GM21381 (cell line): ENCODE results near the gene CHST9.
"Not testable (repeated sequence)": the region's sequence is repeated elsewhere in the genome, so short reads cannot be mapped to it uniquely, and the experiment has no call there.

Source experiments
- ATAC-seq: cut with Tn5 transposase; IDR thresholded peaks from one replicate; pipeline ENCODE4 v1.9.1; 2021; ENCODE audit warnings: mild to moderate bottlenecking, moderate library complexity; ENCODE audit not compliant: unreplicated experiment

CHST9 gene

GRCh38 chr18:26941584-26941983 is 243.5 kb downstream of the CHST9 start:
- ATAC-seq = no peak

DNA sequence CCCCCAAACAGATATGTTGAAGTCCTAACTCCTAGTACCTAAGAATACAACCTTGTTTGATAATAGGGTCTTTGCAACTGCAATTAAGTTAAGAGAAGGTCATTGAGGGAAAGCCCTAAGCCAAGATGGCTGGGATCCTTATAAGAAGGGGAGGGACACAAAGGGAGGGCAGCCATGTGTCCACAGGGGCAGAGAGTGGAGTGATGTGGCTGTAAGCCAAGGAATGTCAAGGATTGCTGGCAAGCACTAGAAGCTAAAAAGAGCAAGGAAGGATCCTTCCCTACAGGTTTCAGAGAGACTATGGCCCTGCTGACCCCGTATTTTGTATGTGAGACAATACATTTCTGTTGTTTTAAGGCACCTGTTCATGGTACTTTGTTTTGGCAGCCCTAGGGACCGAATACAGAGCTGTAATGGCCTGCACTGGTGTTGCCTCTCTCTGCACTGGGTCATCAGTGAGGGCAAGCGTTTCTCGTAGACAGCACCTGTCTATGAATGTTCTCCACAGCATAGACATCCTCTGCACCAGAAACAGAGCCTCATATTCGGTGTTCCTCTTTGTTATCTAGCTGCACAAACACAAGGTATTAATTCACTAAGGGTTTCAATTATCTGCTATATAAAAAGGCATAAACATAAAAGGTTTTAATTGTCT is 244.2 kb downstream of the CHST9 start:
- no peak for ATAC-seq

- no peak for ATAC-seq
Observed at GRCh38 chr18:26931659-26932058, 253.4 kb downstream of the CHST9 start.

GRCh38 chr18:26930630-26931029 is 254.5 kb downstream of the CHST9 start:
- ATAC-seq = no peak

GRCh38 chr18:26928670-26929313 is 256.3 kb downstream of the CHST9 start:
- no peak for ATAC-seq

DNA sequence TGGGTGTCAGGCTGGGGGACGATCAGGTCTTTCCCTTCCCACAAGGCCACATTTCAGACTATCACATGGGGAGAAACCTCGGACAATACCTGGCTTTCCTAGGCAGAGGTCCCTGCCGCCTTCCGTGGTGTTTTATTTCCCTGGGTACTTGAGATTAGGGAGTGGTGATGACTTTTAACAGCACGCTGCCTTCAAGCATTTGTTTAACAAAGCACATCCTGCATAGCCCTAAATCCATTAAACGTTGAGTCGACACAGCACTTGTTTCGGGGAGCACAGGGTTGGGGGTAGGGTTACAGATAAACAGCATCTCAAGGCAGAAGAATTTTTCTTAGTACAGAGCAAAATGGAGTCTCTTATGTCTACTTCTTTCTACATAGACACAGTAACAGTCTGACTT is 257.3 kb downstream of the CHST9 start:
- ATAC-seq = not testable (repeated sequence)

GRCh38 chr18:26926066-26926675 is 258.9 kb downstream of the CHST9 start:
- ATAC-seq = no peak

DNA sequence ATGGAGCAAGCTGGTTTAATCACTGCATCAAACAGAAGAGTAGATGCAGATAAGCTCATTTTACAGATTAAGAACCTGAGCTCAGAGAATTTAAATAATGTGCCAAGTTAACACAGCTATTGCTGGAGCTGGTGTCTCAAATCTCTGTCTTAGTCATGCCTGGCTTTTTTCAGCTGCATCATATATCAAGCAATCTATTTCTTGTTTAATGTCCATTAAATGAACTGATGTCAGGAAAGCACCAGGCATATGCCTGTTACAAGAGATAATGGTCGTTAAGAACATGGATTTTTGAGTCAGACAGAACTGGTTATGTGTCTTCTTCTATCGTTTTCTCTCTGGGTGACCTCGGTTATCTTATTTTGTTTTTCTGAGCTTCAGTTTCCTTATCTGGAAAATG is 259.8 kb downstream of the CHST9 start:
- no peak for ATAC-seq

DNA sequence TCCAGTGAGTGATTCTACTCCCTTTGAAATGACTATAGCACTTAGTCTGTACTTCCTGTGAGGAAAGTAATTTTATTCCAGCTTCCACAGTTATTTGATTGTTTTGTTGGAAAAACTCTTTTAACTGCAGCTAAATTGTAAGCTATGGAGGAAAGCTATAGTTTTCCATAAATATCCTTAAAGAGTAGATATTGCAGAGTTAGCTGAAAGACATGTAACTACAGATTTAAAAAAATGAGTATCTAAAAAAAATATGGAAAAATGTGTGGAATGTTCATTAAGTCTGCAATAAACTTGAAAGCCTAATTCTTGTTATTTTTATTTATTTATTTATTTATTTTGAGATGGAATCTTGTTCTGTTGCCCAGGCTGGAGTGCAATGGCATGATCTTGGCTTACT is 262.8 kb downstream of the CHST9 start:
- no peak for ATAC-seq

- ATAC-seq = no peak
Observed at GRCh38 chr18:26920644-26921043, 264.5 kb downstream of the CHST9 start.

- no peak for ATAC-seq
Observed at GRCh38 chr18:26919627-26920026, 265.5 kb downstream of the CHST9 start.

DNA sequence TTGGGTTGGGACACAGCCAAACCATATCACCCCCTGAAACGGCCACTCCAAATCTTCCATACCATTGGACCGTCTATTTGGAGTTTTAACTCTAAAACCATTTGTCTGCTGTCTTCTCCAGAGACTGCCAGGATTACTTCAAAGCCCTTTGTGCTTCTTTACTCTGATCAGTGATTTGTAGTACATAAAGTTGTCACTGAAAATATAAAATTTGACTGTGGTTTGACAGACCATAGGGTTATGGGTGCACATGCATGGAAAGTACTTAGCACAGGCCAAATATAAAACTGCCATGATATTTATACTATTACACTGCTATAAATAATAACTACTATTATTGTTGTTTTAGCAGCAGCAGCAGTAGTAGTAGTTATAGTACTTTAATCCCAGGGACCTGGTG is 265.9 kb downstream of the CHST9 start:
- no peak for ATAC-seq

DNA sequence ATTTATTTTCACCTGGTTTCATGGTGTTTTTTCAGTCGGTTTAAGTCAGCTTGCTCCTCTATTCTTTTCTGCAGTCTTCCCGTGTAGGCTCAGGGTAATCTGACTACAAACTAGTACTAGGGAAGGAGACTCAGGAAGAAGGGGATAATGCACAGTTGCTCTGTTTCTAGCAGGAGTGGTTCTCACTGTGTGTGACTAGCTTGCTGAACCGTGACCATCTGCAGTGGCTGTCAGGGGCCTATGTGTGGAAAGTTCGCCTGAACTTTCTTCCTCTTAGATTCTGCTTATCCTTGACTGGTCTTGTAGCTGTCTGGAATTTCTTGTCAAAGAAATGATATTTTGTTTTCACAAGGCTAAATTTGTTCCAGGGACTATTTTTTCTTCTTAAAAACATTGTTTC is 273.3 kb downstream of the CHST9 start:
- ATAC-seq = no peak

DNA sequence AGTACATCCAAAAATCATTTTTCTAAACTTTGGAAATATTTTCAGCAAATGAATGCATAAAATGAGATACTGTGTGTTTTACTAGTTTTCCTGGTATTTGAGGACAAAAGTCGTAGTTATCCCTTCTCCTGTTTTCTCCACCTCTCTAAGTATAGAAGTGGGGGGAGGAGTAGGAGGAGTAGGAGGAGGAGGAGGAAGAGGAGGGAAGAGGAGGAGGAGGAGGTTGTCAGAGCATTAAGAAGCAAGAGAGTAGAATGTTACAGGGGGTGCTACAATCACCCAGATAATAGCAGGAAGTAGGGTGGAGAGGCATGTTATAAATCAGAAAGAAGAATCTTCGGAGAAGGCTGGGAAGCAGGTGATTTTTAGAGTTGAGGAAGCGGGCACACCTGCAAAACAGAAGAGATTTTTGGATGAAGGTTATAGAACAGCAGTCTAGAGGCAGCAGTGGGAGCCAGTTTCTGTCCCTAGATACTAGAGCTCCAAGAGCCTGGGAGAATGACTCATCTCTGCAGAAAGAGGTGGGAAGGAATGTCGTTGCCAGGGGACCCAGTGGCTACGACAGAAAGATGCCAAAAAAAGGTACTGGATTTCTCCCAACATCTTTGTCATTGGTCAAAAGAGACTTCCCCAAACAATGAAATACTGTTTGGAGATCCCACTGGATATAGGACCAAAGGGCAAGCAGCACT is 275.4 kb downstream of the CHST9 start:
- no peak for ATAC-seq

GRCh38 chr18:26908906-26909305 is 276.2 kb downstream of the CHST9 start:
- no peak for ATAC-seq

GRCh38 chr18:26902291-26902690 is 282.8 kb downstream of the CHST9 start:
- ATAC-seq = no peak

DNA sequence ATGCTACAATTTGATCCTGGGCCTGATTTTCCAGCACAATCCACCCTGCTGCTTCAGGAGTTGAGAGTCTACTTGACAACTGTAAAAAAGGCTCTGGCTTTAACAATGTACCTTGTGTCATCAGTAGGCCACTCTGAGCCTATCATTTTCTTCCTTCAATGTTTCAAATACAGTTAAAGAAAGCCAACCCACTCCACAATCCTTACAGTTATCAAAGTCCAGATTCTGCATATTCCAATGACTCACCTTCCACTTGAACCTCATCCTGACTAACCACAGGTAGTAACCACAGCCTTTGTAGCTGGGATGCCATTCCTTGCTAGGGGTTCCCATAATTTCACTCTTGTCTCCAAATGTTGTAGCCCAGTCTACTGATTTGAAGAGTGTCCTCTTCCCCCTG is 284.1 kb downstream of the CHST9 start:
- ATAC-seq = no peak

GRCh38 chr18:26894426-26894825 is 290.7 kb downstream of the CHST9 start:
- no peak for ATAC-seq

- ATAC-seq = no peak
Observed at GRCh38 chr18:26893996-26894395, 291.1 kb downstream of the CHST9 start.

DNA sequence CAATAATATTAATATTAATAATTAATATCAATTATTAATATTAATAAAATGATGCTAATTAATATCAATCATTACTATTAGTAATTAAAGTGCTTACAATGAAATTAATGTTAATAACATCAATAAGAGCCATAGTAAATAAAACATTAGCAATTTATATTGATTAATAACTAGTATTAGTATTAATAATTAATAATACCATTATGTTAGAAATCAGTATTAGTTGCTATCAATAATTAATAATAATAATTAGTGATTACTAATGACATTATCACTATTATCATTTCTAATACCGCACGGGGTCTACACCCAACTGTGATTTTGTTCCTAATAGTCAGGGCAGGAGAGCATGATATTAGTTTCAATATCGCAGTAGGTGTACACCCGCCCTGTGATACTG is 296.8 kb downstream of the CHST9 start:
- ATAC-seq = no peak

GRCh38 chr18:26875040-26875654 is 310.0 kb downstream of the CHST9 start:
- no peak for ATAC-seq
